ENCODE results near the gene GAS5.

GRCh38 chr1:173903827-173904531 lies 36.2 kb upstream of the GAS5 start:
- TF ChIP-seq EZH2 (IDR thresholded peaks at IDR 0.05; ENCODE audit: borderline replicate concordance, low read length) (no peak), CTCF (conservative IDR thresholded peaks at IDR 0.05 in 1 of 2, IDR thresholded peaks at IDR 0.05 in 1 of 2; ENCODE audit: extremely low read depth in 1 of 2, insufficient read depth in 1 of 2, low read depth in 1 of 2, low read length in 2 of 2) (no peak)
